Measurements from ENCODE around the gene ZNF516. TPM values are rescaled to one million over a fixed set of nuclear protein-coding genes. Genes with fewer than 3 reads are reported as not detected.

Gene ZNF516
- total and polyA plus RNA-seq, 7 donors: 2.4 to 20.6 (median 9.6) TPM

- WGBS, 3 donors: 86 to 94% (median 89%) methylated on average over 9 of the region's 9 CpGs
- Histone ChIP-seq H3K9me3 (no peaks in the 10 kb centered on the region), H3K4me1 (no peaks in the 10 kb centered on the region), H3K4me3 (no peak overlapping the region), H3K36me3 (ENCODE audit: insufficient read depth in 1 of 2, low read depth in 1 of 2) (no peaks in the 10 kb centered on the region), H3K27me3 (ENCODE audit: insufficient read depth in 3 of 3, low read length in 2 of 3) (no peaks in the 10 kb centered on the region), H3K27ac (no peak overlapping the region)
- no peak for DNase-seq
- intact Hi-C loops (cut with DNase I): no loop called here
- no peak for ATAC-seq
- TF ChIP-seq, protein P1, sequence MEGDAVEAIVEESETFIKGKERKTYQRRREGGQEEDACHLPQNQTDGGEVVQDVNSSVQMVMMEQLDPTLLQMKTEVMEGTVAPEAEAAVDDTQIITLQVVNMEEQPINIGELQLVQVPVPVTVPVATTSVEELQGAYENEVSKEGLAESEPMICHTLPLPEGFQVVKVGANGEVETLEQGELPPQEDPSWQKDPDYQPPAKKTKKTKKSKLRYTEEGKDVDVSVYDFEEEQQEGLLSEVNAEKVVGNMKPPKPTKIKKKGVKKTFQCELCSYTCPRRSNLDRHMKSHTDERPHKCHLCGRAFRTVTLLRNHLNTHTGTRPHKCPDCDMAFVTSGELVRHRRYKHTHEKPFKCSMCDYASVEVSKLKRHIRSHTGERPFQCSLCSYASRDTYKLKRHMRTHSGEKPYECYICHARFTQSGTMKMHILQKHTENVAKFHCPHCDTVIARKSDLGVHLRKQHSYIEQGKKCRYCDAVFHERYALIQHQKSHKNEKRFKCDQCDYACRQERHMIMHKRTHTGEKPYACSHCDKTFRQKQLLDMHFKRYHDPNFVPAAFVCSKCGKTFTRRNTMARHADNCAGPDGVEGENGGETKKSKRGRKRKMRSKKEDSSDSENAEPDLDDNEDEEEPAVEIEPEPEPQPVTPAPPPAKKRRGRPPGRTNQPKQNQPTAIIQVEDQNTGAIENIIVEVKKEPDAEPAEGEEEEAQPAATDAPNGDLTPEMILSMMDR (IDR thresholded peaks at IDR 0.05): no peak
These were observed 11.4 kb upstream of the ZNF516 start for GRCh38 chr18:76506395-76506794.

GRCh38 chr18:76505614-76506013, 10.6 kb upstream of the ZNF516 start:
- WGBS, 3 donors: 73 to 82% (median 76%) methylated on average over 2 of the region's 2 CpGs
- H3K4me1 ChIP-seq: no peaks in the 10 kb centered on the region
- H3K4me3 ChIP-seq: no peak overlapping the region
- H3K27ac ChIP-seq: no peak overlapping the region
- no peaks in the 10 kb centered on the region for H3K27me3 ChIP-seq (ENCODE audit: insufficient read depth in 3 of 3, low read length in 2 of 3)
- DNase-seq (no peak), ATAC-seq (no peak)
- no peaks in the 10 kb centered on the region for H3K9me3 ChIP-seq
- TF ChIP-seq, protein P1 (IDR thresholded peaks at IDR 0.05): no peak
- intact Hi-C loops (cut with DNase I): no loop called here
- H3K36me3 ChIP-seq (ENCODE audit: insufficient read depth in 1 of 2, low read depth in 1 of 2): no peaks in the 10 kb centered on the region

- H3K27ac ChIP-seq: no peak overlapping the region
- WGBS, 3 donors: 78 to 84% (median 82%) methylated on average over 5 of the region's 5 CpGs
- intact Hi-C loops (cut with DNase I): no loop called here
- H3K4me3 ChIP-seq: no peak overlapping the region
- DNase-seq: no peak
- no peaks in the 10 kb centered on the region for H3K9me3 ChIP-seq
- ATAC-seq: no peak
- TF ChIP-seq, protein P1 (IDR thresholded peaks at IDR 0.05): no peak
- no peaks in the 10 kb centered on the region for H3K27me3 ChIP-seq (ENCODE audit: insufficient read depth in 3 of 3, low read length in 2 of 3)
- H3K4me1 ChIP-seq: no peaks in the 10 kb centered on the region
- no peaks in the 10 kb centered on the region for H3K36me3 ChIP-seq (ENCODE audit: insufficient read depth in 1 of 2, low read depth in 1 of 2)
These were observed 9.7 kb upstream of the ZNF516 start for GRCh38 chr18:76504749-76505148.

GRCh38 chr18:76503649-76504386, 8.8 kb upstream of the ZNF516 start:
- intact Hi-C loops (cut with DNase I): no loop called here
- WGBS, 3 donors: 70 to 73% (median 72%) methylated on average over 15 of the region's 15 CpGs
- DNase-seq (no peak), ATAC-seq (no peak)
- Histone ChIP-seq H3K9me3 (no peaks in the 10 kb centered on the region), H3K27ac (no peak overlapping the region), H3K4me3 (no peak overlapping the region), H3K4me1 (no peaks in the 10 kb centered on the region), H3K27me3 (ENCODE audit: insufficient read depth in 3 of 3, low read length in 2 of 3) (no peaks in the 10 kb centered on the region), H3K36me3 (ENCODE audit: insufficient read depth in 1 of 2, low read depth in 1 of 2) (no peaks in the 10 kb centered on the region)
- TF ChIP-seq, protein P1 (IDR thresholded peaks at IDR 0.05): no peak

DNA sequence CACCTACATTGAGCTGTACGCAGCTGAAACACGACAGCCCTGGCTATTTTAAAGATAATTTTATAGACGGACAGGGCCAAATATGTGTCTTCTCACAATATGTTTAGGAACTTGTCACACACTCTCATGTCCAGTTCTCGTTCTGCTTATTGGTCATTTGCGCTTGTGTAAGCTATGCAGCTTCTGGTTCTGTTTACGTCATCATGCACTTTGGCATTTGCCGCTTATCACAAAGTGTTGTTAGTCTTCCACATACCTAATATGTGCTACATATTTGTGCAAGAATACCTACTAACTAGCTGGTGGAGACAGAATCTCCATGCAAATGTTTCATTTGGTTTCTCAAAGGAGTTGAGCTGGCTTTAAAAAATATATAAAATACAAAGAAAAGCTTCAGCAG, 7.5 kb upstream of the ZNF516 start:
- ATAC-seq (no peak), DNase-seq (no peak)
- Histone ChIP-seq H3K27me3 (ENCODE audit: insufficient read depth in 3 of 3, low read length in 2 of 3) (no peaks in the 10 kb centered on the region), H3K9me3 (no peaks in the 10 kb centered on the region), H3K36me3 (ENCODE audit: insufficient read depth in 1 of 2, low read depth in 1 of 2) (no peaks in the 10 kb centered on the region), H3K4me1 (no peaks in the 10 kb centered on the region), H3K4me3 (no peak overlapping the region), H3K27ac (no peak overlapping the region)
- intact Hi-C loops (cut with DNase I): no loop called here
- WGBS, 3 donors: 91 to 92% (median 92%) methylated on average over 7 of the region's 7 CpGs
- TF ChIP-seq, protein P1 (IDR thresholded peaks at IDR 0.05): no peak

All from psoas muscle (tissue), 8 donors.